Activated CD8-positive, alpha-beta memory T cell treated with anti-CD3 and anti-CD28 coated beads for 36 hours (primary cell): ENCODE data around the gene IL15. TPM values are rescaled to one million over a fixed set of nuclear protein-coding genes. Genes with fewer than 3 reads are reported as not detected.
"Not testable (repeated sequence)": the region's sequence is repeated elsewhere in the genome, so short reads cannot be mapped to it uniquely, and the experiment has no call there.

Source experiments
- CTCF ChIA-PET: fragments of 350-600 bp; sonication (Branson Sonifier 250); formaldehyde crosslinking; loops from one replicate; lab custom pipeline; 2021; ENCODE audit warnings: antibody characterized with exemption; lab: Charles Lee
- POLR2A ChIA-PET: fragments of 350-600 bp; sonication (Branson Sonifier 250); formaldehyde crosslinking; loops from one replicate; lab custom pipeline; 2021; ENCODE audit warnings: antibody characterized with exemption; lab: Charles Lee
- total RNA-seq, 2 experiments: library from RNA; stranded (reverse); gene quantifications; one replicate each; pipeline ENCODE4 v1.2.3, GENCODE V29; 2021

IL15 gene
- under 1 TPM; 0.65 to 0.92 TPM for total RNA-seq

GRCh38 chr4:141636082-141636770 lies at the start of gene IL15:
Gene IL15 (plus strand): TSS chr4:141636583. CDS start chr4:141719465, 82,882 bp downstream.
- ChIA-PET CTCF (no interaction called here), POLR2A (no interaction called here)

GRCh38 chr4:141587897-141588296 lies 48.5 kb upstream of the IL15 start:
- ChIA-PET CTCF (no interaction called here), POLR2A (no interaction called here)

GRCh38 chr4:141595531-141595930 lies 40.9 kb upstream of the IL15 start:
- CTCF ChIA-PET, result no interaction called here

GRCh38 chr4:141599853-141600252 lies 36.5 kb upstream of the IL15 start:
- ChIA-PET CTCF (no interaction called here), POLR2A (no interaction called here)

More at GRCh38 chr4:141595531-141595930, 40.9 kb upstream of the IL15 start:
- POLR2A ChIA-PET, result no interaction called here

GRCh38 chr4:141604683-141605082 lies 31.7 kb upstream of the IL15 start:
- POLR2A ChIA-PET, CTCF ChIA-PET: not testable (repeated sequence)

GRCh38 chr4:141605425-141605856 lies 30.9 kb upstream of the IL15 start:
- ChIA-PET POLR2A (no interaction called here), CTCF (no interaction called here)

- ChIA-PET POLR2A (no interaction called here), CTCF (no interaction called here)
Observed at GRCh38 chr4:141609243-141609642, 27.1 kb upstream of the IL15 start.

- ChIA-PET CTCF (no interaction called here), POLR2A (no interaction called here)
Observed at GRCh38 chr4:141610365-141610764, 26.0 kb upstream of the IL15 start.

GRCh38 chr4:141614878-141615586 lies 21.4 kb upstream of the IL15 start:
- POLR2A ChIA-PET, result no interaction called here

GRCh38 chr4:141615587-141615918 lies 20.8 kb upstream of the IL15 start:
- CTCF ChIA-PET, POLR2A ChIA-PET: not testable (repeated sequence)

More at GRCh38 chr4:141614878-141615586, 21.4 kb upstream of the IL15 start:
- CTCF ChIA-PET, result no interaction called here

- ChIA-PET POLR2A (no interaction called here), CTCF (no interaction called here)
Observed at GRCh38 chr4:141620715-141621114, 15.7 kb upstream of the IL15 start.

GRCh38 chr4:141625023-141625422 lies 11.4 kb upstream of the IL15 start:
- ChIA-PET POLR2A (no interaction called here), CTCF (no interaction called here)

GRCh38 chr4:141630854-141631253 lies 5.5 kb upstream of the IL15 start:
- POLR2A ChIA-PET, result no interaction called here
- CTCF ChIA-PET, result no interaction called here

- POLR2A ChIA-PET, result no interaction called here
- CTCF ChIA-PET, result no interaction called here
Observed at GRCh38 chr4:141635736-141636081, 674 bp upstream of the IL15 start.

- ChIA-PET CTCF (no interaction called here), POLR2A (no interaction called here)
Observed at GRCh38 chr4:141636771-141637460, 533 bp downstream of the IL15 start.

GRCh38 chr4:141637565-141637964 lies 1.2 kb downstream of the IL15 start:
- ChIA-PET POLR2A (no interaction called here), CTCF (no interaction called here)

GRCh38 chr4:141638230-141638629 lies 1.8 kb downstream of the IL15 start:
- POLR2A ChIA-PET, result no interaction called here
- CTCF ChIA-PET, result interaction anchor here (1.3 kb wide), 1 partner anchor 26 kb away, joined by 3 read pairs; no protein-coding TSS in a partner anchor

- POLR2A ChIA-PET, result no interaction called here
- CTCF ChIA-PET, result no interaction called here
Observed at GRCh38 chr4:141640696-141641095, 4.3 kb downstream of the IL15 start.

GRCh38 chr4:141642063-141642462 lies 5.7 kb downstream of the IL15 start:
- ChIA-PET CTCF (no interaction called here), POLR2A (no interaction called here)

GRCh38 chr4:141642711-141643110 lies 6.3 kb downstream of the IL15 start:
- ChIA-PET CTCF (no interaction called here), POLR2A (no interaction called here)

GRCh38 chr4:141643557-141643956 lies 7.2 kb downstream of the IL15 start:
- ChIA-PET CTCF (no interaction called here), POLR2A (no interaction called here)
